ENCODE data around the gene C16orf87. TPM values are rescaled to one million over a fixed set of nuclear protein-coding genes. Genes with fewer than 3 reads are reported as not detected.

Gene C16orf87
- total RNA-seq, 1 experiment from 2014 or later: 5.2 TPM

- in situ Hi-C loops (cut with HindIII; ENCODE audit: low pct_unique_long_range_greater_than_20kb, low sequenced_read_pairs): no loop called here
- DNase-seq (ENCODE audit: low read depth): no peak
These were observed 48.7 kb downstream of the C16orf87 start for GRCh38 chr16:46782320-46782719.

GRCh38 chr16:46777804-46778203, 53.2 kb downstream of the C16orf87 start:
- in situ Hi-C loops (cut with HindIII; ENCODE audit: low pct_unique_long_range_greater_than_20kb, low sequenced_read_pairs): no loop called here
- DNase-seq (ENCODE audit: low read depth): no peak

- in situ Hi-C loops (cut with HindIII; ENCODE audit: low pct_unique_long_range_greater_than_20kb, low sequenced_read_pairs): no loop called here
- no peak for DNase-seq (ENCODE audit: low read depth)
These were observed 55.8 kb downstream of the C16orf87 start for GRCh38 chr16:46775214-46775613.

- no peak for DNase-seq (ENCODE audit: low read depth)
- in situ Hi-C loops (cut with HindIII; ENCODE audit: low pct_unique_long_range_greater_than_20kb, low sequenced_read_pairs): no loop called here
These were observed 56.2 kb downstream of the C16orf87 start for GRCh38 chr16:46774743-46775177.

- DNase-seq (ENCODE audit: low read depth): no peak
- in situ Hi-C loops (cut with HindIII; ENCODE audit: low pct_unique_long_range_greater_than_20kb, low sequenced_read_pairs): no loop called here
These were observed 58.5 kb downstream of the C16orf87 start for GRCh38 chr16:46772463-46772862.

DNA sequence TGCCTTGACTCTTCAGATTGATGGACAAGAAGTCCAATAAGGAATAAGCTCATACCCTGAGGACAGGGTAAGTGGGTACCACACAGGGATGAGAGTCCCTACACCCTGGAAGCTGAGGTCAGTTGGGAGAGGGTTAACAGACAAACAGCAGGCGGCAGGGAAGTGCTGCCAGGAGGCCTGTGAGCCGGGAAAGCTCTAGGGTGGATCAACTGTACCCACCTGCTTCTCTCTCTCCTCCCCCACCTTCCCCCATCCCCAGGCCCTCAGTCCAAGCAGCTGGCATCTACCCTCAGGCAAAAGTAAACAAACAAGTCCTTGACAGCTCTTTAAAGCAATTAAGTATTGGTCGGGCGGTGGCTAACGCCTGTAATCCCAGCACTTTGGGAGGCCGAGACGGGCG, 62.2 kb downstream of the C16orf87 start:
- in situ Hi-C loops (cut with HindIII; ENCODE audit: low pct_unique_long_range_greater_than_20kb, low sequenced_read_pairs): no loop called here
- no peak for DNase-seq (ENCODE audit: low read depth)

- no peak for DNase-seq (ENCODE audit: low read depth)
- in situ Hi-C loops (cut with HindIII; ENCODE audit: low pct_unique_long_range_greater_than_20kb, low sequenced_read_pairs): no loop called here
These were observed 65.9 kb downstream of the C16orf87 start for GRCh38 chr16:46765050-46765449.

GRCh38 chr16:46763147-46763546, 67.8 kb downstream of the C16orf87 start:
- in situ Hi-C loops (cut with HindIII; ENCODE audit: low pct_unique_long_range_greater_than_20kb, low sequenced_read_pairs): no loop called here
- no peak for DNase-seq (ENCODE audit: low read depth)

- DNase-seq (ENCODE audit: low read depth): no peak
- in situ Hi-C loops (cut with HindIII; ENCODE audit: low pct_unique_long_range_greater_than_20kb, low sequenced_read_pairs): no loop called here
These were observed 68.4 kb downstream of the C16orf87 start for GRCh38 chr16:46762583-46762982.

DNA sequence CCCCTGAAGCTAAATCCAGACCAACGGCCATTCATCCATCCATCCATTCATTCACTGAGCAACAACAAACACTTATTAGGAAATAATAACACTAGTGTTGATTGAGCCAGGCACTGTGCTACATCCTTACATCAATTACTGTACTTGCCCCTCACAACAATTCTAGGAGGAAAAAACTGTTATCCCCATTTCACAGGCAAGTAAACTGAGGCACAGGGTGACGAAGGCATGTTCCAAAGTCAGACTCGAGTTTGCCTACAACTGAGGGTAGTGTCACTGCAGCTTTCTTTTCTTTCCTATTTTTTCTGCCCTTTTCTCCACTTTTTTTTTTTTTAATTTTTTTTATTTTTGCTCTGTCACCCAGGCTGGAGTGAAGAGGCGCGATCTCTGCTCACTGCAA, 71.7 kb downstream of the C16orf87 start:
- DNase-seq (ENCODE audit: low read depth): no peak
- in situ Hi-C loops (cut with HindIII; ENCODE audit: low pct_unique_long_range_greater_than_20kb, low sequenced_read_pairs): no loop called here

DNA sequence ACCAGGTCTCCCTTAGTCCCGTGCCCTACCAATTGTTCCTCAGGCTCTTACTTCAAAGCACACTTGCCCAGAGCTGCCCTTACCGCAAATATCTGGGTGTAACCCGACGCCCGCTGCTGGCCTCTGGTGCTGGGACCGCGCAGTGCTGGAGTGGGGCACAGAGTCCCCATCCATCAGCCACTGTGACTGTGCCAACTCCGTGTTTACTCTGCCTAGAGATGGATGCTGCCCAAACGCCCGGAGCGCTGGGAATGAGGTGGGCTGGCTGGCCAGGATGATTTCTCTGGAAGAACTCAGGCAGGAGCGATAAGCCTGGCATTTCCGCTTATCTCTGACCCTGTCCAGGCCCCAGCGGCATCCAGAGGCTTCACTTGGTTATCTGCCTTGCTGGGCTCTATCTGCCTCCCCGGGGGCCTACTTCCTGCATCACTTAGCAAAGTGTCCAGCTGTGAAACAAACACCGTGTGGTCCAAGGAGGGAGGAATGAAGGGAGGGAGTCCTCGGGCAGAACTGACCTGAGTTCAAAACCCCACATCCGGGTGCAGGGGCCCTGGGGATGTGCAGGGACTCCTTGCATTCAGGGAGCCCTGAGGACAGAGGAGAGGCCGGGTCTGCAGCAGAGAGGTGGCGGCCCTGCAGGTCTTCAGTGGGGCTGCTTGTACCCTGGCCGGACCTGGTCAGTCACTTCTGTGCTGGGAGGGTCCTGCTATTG, 73.5 kb downstream of the C16orf87 start:
- DNase-seq (ENCODE audit: low read depth): no peak

DNA sequence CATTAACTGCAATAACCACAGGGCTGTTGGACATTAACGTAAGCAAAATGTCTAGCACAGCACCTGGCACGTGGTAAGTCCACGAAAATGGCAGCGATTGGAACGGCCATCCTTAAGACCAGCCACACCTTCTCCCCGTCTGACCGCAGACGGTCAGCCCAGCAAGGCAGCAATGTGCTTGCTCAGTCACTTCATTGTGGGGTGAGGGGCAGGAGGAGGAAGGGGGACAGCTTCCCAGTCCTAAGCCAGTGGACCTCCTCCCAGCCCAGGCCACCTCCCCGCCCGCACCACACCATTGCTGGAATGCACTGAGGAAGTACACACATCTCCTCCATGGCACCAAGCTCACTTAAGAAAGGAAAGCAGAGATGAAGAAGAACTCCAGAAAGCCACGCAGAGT, 74.2 kb downstream of the C16orf87 start:
- no peak for DNase-seq (ENCODE audit: low read depth)
- in situ Hi-C loops (cut with HindIII; ENCODE audit: low pct_unique_long_range_greater_than_20kb, low sequenced_read_pairs): no loop called here

More for the DNA sequence above, 73.5 kb downstream of the C16orf87 start:
- in situ Hi-C loops (cut with HindIII; ENCODE audit: low pct_unique_long_range_greater_than_20kb, low sequenced_read_pairs): no loop called here

DNA sequence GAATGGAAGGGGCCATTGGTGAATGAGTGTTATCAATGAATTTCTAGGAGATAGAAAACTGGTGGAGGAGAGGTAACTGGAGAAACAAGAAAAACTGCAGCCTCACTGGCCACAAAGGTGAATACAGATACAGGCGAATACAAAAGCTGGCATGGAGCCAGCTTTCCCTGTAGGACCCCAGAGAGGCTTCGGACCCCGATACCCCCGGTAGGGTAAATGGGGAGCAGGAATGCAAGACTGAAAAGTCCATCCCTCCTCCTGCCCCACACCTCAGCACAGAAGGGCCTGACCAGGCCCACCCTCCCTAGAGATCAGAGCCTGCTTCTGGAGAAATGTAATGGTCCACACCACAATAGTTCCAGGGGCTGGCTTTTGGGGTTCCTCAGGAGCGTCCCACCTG, 78.0 kb downstream of the C16orf87 start:
- in situ Hi-C loops (cut with HindIII; ENCODE audit: low pct_unique_long_range_greater_than_20kb, low sequenced_read_pairs): no loop called here
- no peak for DNase-seq (ENCODE audit: low read depth)

DNA sequence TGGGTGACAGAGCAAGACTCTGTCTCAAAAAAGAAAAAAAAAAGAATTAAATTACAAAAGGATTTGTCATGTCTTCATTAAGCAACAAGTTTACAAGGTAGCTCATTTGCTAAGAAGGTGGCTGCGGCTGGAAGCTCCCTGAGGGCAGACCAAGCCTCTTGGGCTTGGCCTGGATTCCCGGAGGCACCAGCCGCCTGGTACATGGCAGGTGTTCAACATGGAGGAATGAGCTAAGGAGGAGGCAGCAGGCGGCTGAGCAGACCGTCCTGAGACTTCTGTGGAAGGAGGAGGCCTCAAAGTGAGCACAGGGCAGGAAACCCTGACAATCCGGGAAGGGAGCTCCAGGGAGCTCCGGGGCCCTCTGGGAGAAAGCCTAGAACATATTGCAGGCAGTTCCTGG, 79.6 kb downstream of the C16orf87 start:
- in situ Hi-C loops (cut with HindIII; ENCODE audit: low pct_unique_long_range_greater_than_20kb, low sequenced_read_pairs): no loop called here
- DNase-seq (ENCODE audit: low read depth): no peak

GRCh38 chr16:46748775-46749705, 81.9 kb downstream of the C16orf87 start:
- DNase-seq (ENCODE audit: low read depth): no peak
- in situ Hi-C loops (cut with HindIII; ENCODE audit: low pct_unique_long_range_greater_than_20kb, low sequenced_read_pairs): no loop called here

DNA sequence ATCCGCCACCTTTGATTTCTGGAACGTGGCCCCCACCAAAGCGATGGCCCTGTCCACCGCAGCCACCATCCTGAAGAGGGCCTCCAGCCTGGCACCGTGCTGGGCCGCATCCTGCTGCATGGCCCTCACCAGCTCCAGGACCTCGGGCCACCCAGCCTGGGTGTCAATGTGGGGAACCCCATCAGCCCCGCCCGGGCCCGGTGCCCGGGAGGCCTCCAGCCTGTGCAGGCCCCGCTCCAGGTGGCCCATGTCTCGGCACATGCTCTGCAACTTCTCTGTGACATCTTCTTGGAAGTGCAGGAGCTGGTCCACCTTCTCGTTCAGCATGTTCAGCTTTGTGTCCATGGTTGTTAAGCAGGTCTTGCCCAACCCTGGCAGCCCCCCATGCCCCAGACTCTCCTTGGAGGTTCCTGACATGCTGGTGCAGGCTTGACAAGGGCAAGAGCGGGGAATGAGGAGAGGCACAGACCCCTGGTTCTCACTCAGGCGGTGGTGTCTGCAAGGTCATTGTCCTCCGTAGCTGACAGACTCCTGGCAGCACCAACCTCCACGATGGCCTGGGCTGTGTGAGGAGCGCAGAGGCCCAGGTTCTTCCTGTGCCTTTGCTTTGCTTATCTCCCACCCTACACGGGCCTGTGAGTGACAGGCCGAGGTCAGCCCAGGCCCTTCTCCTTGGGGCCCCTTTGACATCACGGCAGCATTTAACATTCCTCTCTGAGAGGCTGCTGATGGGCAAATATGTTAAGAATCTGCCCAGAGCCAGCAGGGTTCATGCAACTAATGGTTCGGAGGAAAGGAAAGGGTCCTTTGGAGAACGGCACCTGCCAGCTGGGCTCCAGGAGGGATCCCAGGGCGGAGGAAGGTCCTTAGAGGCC, 83.0 kb downstream of the C16orf87 start, which contains the start of gene MYLK3:
Gene MYLK3, minus strand, starts transcription at position 568 of the 875 bp plus-strand sequence. Its CDS starts 151 bp downstream, at position 417.
- no peak for DNase-seq (ENCODE audit: low read depth)
- in situ Hi-C loops (cut with HindIII; ENCODE audit: low pct_unique_long_range_greater_than_20kb, low sequenced_read_pairs): no loop called here

- no peak for DNase-seq (ENCODE audit: low read depth)
- in situ Hi-C loops (cut with HindIII; ENCODE audit: low pct_unique_long_range_greater_than_20kb, low sequenced_read_pairs): no loop called here
These were observed 83.9 kb downstream of the C16orf87 start for GRCh38 chr16:46746821-46747776.

Measured in Caki2 (cell line).